IMR-90 (cell line): ENCODE results near the gene RAB19. TPM values are rescaled to one million over a fixed set of nuclear protein-coding genes. Genes with fewer than 3 reads are reported as not detected.

Source experiments
- ATAC-seq: fragments of 200-7000 bp; cut with Tn5 transposase; 2 replicates; pipeline ENCODE4 v1.9.1; 2020; ENCODE audit warnings: low read depth, mild to moderate bottlenecking, moderate library complexity
- BruUV-seq: library from RNA; stranded (reverse); fragments of 400-500 nt; replicated peaks from 2 replicates; lab custom pipeline; 2021; lab: Mats Ljungman, UMichigan
- CTCF ChIA-PET: fragments of 300-600 bp; formaldehyde crosslinking; extraction: SDS; loops from one replicate; lab custom pipeline; 2021; ENCODE audit warnings: antibody characterized with exemption; lab: Yijun Ruan, JAX
- POLR2A ChIA-PET: fragments of 300-600 bp; sonication (Branson Sonifier 250); formaldehyde crosslinking; loops from one replicate; lab custom pipeline; 2022; ENCODE audit warnings: antibody characterized with exemption; ENCODE audit not compliant: unreplicated experiment; lab: Charles Lee
- DNase-seq: peaks from one replicate; pipeline ENCODE4 v3.0.0; 2013
- H2AFZ ChIP-seq: replicated peaks from 2 replicates; pipeline ENCODE3; 2013; ENCODE audit warnings: low read length, mild to moderate bottlenecking; ENCODE audit not compliant: poor library complexity
- H2AK5ac ChIP-seq: 2 replicates; pipeline ENCODE4 v1.6.1; 2013; ENCODE audit warnings: low read depth, low read length, inconsistent platforms
- H2AK9ac ChIP-seq: replicated peaks from 2 replicates; pipeline ENCODE3; 2013; ENCODE audit warnings: mild to moderate bottlenecking, low read depth, low read length, moderate library complexity; ENCODE audit not compliant: poor library complexity
- H2BK120ac ChIP-seq: 2 replicates; pipeline ENCODE4 v1.6.1; 2013; ENCODE audit warnings: low read depth, low read length, inconsistent platforms
- H2BK15ac ChIP-seq: 3 replicates; pipeline ENCODE4 v1.6.1; 2013; ENCODE audit warnings: low read depth, low read length, inconsistent platforms
- H2BK20ac ChIP-seq: 2 replicates; pipeline ENCODE4 v1.6.1; 2013; ENCODE audit warnings: low read depth, mild to moderate bottlenecking, inconsistent platforms, low read length, moderate library complexity
- H2BK5ac ChIP-seq: 2 replicates; pipeline ENCODE4 v1.6.1; 2013; ENCODE audit warnings: mild to moderate bottlenecking, low read depth, low read length, inconsistent platforms; ENCODE audit not compliant: poor library complexity, severe bottlenecking
- H3K14ac ChIP-seq: replicated peaks from 2 replicates; pipeline ENCODE4 v1.6.1; 2013; ENCODE audit warnings: low read depth, low read length, inconsistent platforms
- H3K18ac ChIP-seq: 2 replicates; pipeline ENCODE4 v1.6.1; 2013; ENCODE audit warnings: low read depth, low read length, control low read depth
- H3K23ac ChIP-seq: 2 replicates; pipeline ENCODE4 v1.6.1; 2013; ENCODE audit warnings: low read depth, low read length, inconsistent platforms
- H3K27ac ChIP-seq: 2 replicates; pipeline ENCODE4 v1.5.1; 2013; ENCODE audit warnings: mild to moderate bottlenecking, control low read depth, low read length; ENCODE audit not compliant: insufficient read depth
- H3K27me3 ChIP-seq: 2 replicates; pipeline ENCODE4 v1.6.1; 2013; ENCODE audit warnings: low read length; ENCODE audit not compliant: control insufficient read depth, insufficient read depth
- H3K36me3 ChIP-seq: 2 replicates; pipeline ENCODE4 v1.6.1; 2013; ENCODE audit warnings: low read length, mixed read lengths; ENCODE audit not compliant: control insufficient read depth, insufficient read depth
- H3K4ac ChIP-seq: 2 replicates; pipeline ENCODE4 v1.6.1; 2013; ENCODE audit warnings: low read depth, low read length, inconsistent platforms
- H3K4me1 ChIP-seq: 2 replicates; pipeline ENCODE4 v1.6.1; 2013; ENCODE audit warnings: low read length, mixed read lengths; ENCODE audit not compliant: control insufficient read depth, insufficient read depth
- H3K4me2 ChIP-seq: 2 replicates; pipeline ENCODE4 v1.6.1; 2013; ENCODE audit warnings: low read depth, mild to moderate bottlenecking, control low read depth, low read length, moderate library complexity
- H3K4me3 ChIP-seq: 2 replicates; pipeline ENCODE4 v1.5.1; 2013; ENCODE audit warnings: low read depth, mild to moderate bottlenecking, control low read depth, low read length, moderate library complexity; ENCODE audit not compliant: insufficient read depth
- H3K56ac ChIP-seq: 2 replicates; pipeline ENCODE4 v1.6.1; 2013; ENCODE audit warnings: low read length, inconsistent platforms; ENCODE audit not compliant: insufficient read depth; ENCODE audit errors: extremely low read depth
- H3K79me1 ChIP-seq, 2 experiments: 2 replicates each; pipeline ENCODE4 v1.6.1; 2013; ENCODE audit warnings: low read length in 2 of 2, inconsistent platforms in 1 of 2, low read depth in 1 of 2
- H3K9ac ChIP-seq: 2 replicates; pipeline ENCODE4 v1.6.1; 2013; ENCODE audit warnings: low read depth, low read length, control low read depth
- H3K9me1 ChIP-seq: 2 replicates; pipeline ENCODE4 v1.6.1; 2013; ENCODE audit warnings: low read length, inconsistent platforms; ENCODE audit not compliant: insufficient read depth
- H3K9me3 ChIP-seq: 2 replicates; pipeline ENCODE4 v1.6.1; 2013; ENCODE audit warnings: low read length; ENCODE audit not compliant: control insufficient read depth, insufficient read depth
- H4K20me1 ChIP-seq: 2 replicates; pipeline ENCODE4 v1.6.1; 2013; ENCODE audit warnings: low read length, inconsistent platforms; ENCODE audit not compliant: insufficient read depth
- H4K5ac ChIP-seq: 2 replicates; pipeline ENCODE4 v1.6.1; 2013; ENCODE audit warnings: mild to moderate bottlenecking, low read depth, low read length, control low read depth
- H4K8ac ChIP-seq, 2 experiments: 2 replicates each; pipeline ENCODE4 v1.6.1; 2013; ENCODE audit warnings: low read depth in 2 of 2, low read length in 2 of 2, control low read depth in 1 of 2, inconsistent platforms in 1 of 2
- H4K91ac ChIP-seq: 2 replicates; pipeline ENCODE4 v1.6.1; 2013; ENCODE audit warnings: low read depth, low read length, inconsistent platforms; ENCODE audit not compliant: insufficient read depth
- ELK1 ChIP-seq: fragments of 150-350 bp; IDR thresholded peaks from 2 replicates; pipeline ENCODE4 v1.6.1; 2016; ENCODE audit warnings: low read depth, mild to moderate bottlenecking, low read length, moderate library complexity, borderline replicate concordance
- MAZ ChIP-seq: IDR thresholded peaks from 2 replicates; pipeline ENCODE4 v1.6.1; 2012; ENCODE audit warnings: low read depth, mild to moderate bottlenecking, low read length, improper control_type of control experiment, moderate library complexity, borderline replicate concordance
- RAD21 ChIP-seq: IDR thresholded peaks from 2 replicates; pipeline ENCODE4 v1.6.1; 2012; ENCODE audit warnings: low read length, improper control_type of control experiment
- USF2 ChIP-seq: fragments of 150-350 bp; IDR thresholded peaks from 2 replicates; pipeline ENCODE4 v1.6.1; 2017; ENCODE audit warnings: mild to moderate bottlenecking, antibody characterized with exemption, low read length, low read depth
- WGBS, 2 experiments: methylation state at CpG; one replicate each; pipeline versions ENCODE4 v1.1.5 to v1.1.7; 2013; ENCODE audit warnings: missing lambda C conversion rate in 2 of 2; ENCODE audit not compliant: insufficient read length in 1 of 2; ENCODE audit errors: extremely low coverage in 2 of 2; 5-methylcytosine and 5-hydroxymethylcytosine counted together
- dilution Hi-C: fragments of 300-500 bp; cut with HindIII; formaldehyde crosslinking; loops from one replicate; pipeline ENCODE4 v1.14.3; 2018; ENCODE audit warnings: low sequenced_read_pairs; ENCODE audit not compliant: unreplicated experiment
- in situ Hi-C: fragments of 300-500 bp; cut with MboI; formaldehyde crosslinking; loops from 3 replicates; pipeline ENCODE4 v1.14.3; 2019; ENCODE audit warnings: low sequenced_read_pairs, inconsistent platforms, mixed read lengths
- intact Hi-C: fragments of 100-400 bp; cut with micrococcal nuclease; formaldehyde crosslinking; loops from 2 replicates; pipeline ENCODE4 v1.10.0; 2022
- polyA plus RNA-seq, 3 experiments: library from polyadenylated mRNA; depleted of rRNA; stranded (reverse); fragments of >200 nt; gene quantifications; 2 replicates each; pipeline ENCODE4 v1.2.3, GENCODE V29; 2012; ENCODE audit warnings: low replicate concordance in 1 of 3
- total RNA-seq: library from RNA; depleted of rRNA; stranded (reverse); fragments of >200 nt; gene quantifications from 2 replicates; pipeline ENCODE4 v1.2.3, GENCODE V29; 2012

The RAB19 gene
- total and polyA plus RNA-seq, 2 of the 4 experiments (the other 2 are of a cell fraction) = not detected

DNA sequence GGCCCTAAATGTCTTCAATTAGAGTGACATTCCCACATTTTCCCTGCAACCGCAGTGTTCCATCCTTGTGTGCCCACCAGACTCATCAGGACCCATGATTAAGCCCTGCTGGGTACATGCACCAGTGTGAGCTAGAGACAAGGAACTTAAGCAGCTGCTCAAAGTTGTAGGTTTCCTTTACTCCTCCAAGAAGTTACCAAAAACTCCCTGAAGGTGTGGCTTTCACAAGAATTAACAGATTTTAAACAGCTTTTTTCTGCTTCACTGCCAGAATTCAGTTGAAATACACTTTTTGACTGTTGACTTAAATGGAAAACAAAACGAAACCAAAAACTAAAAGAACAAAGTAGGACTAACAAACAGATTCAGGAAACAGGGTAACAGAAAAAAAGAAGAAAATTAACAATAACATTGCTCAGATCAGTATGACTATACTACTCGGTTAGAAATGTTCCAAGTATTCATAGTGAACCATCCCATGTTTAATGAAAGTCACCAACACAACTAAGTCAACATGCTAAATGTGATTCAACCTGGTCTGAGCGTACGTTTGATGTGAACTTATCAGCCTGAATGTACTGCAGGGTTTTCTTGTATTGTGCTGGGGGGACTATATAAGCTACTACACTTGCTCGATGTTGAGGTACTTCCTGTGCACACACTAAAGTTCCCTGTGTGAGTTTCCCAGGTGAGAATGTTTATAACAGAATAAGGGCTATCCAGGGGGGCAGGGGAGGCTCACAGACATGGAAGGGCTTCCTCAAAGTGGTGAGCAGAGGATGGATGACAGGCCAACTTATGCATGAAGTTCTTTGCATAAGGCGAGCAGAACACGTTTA lies 27.7 kb upstream of the RAB19 start:
- Histone ChIP-seq H3K79me1 (peaks cover 4 to 10% of the 10 kb centered on the region in 2 experiments; a peak in 3 of 4 replicates), H3K4ac (no peak overlapping the region), H3K36me3 (peaks cover 19% of the 10 kb centered on the region), H3K27ac (no peak overlapping the region), H2BK15ac (no peak overlapping the region), H4K5ac (no peak overlapping the region), H3K56ac (no peak overlapping the region), H2BK5ac (no peak overlapping the region), H3K4me2 (no peak overlapping the region), H3K4me3 (no peak overlapping the region), H3K9me1 (no peaks in the 10 kb centered on the region), H2AK5ac (no peak overlapping the region), H3K9ac (no peak overlapping the region), H2BK120ac (no peak overlapping the region), H2BK20ac (no peak overlapping the region), H3K18ac (no peak overlapping the region), H4K20me1 (no peaks in the 10 kb centered on the region), H3K23ac (no peak overlapping the region), H2AK9ac (no peak overlapping the region), H3K4me1 (no peaks in the 10 kb centered on the region), H2AFZ (no peak overlapping the region), H4K91ac (no peak overlapping the region), H3K9me3 (no peaks in the 10 kb centered on the region), H3K27me3 (no peaks in the 10 kb centered on the region), H4K8ac (no peak overlapping the region), H3K14ac (no peak overlapping the region)
- TF ChIP-seq ELK1 (no peak), RAD21 (no peak), USF2 (no peak), MAZ (no peak)
- DNase-seq = no peak
- BruUV-seq = no TSS peak
- CTCF ChIA-PET = no interaction called here
- intact Hi-C loops (no loop called here), in situ Hi-C loops (no loop called here), dilution Hi-C loops (no loop called here)
- ATAC-seq = no peak
- 80% methylated on average over 2 of the region's 8 CpGs; no CpG with 5 or more reads in 1 of the 2 experiments for WGBS, 2 experiments
- POLR2A ChIA-PET = interaction anchor here (0.6 kb wide), 1 partner anchor 21 kb away, joined by 3 read pairs; no protein-coding TSS in a partner anchor
